ENCODE data around the gene PCCA.

The PCCA gene

GRCh38 chr13:100511466-100511865 is 422.6 kb downstream of the PCCA start:
- H3K36me3 Mint-ChIP-seq (ENCODE audit: low read depth), result peaks cover 2% of the 10 kb centered on the region
- peaks cover 6% of the 10 kb centered on the region for H3K9me3 Mint-ChIP-seq
- H3K27me3 Mint-ChIP-seq (ENCODE audit: low read depth, poor library complexity), result peaks cover 9% of the 10 kb centered on the region
- no peak overlapping the region for H3K27ac Mint-ChIP-seq
- no peak for TF ChIP-seq CTCF (IDR thresholded peaks at IDR 0.05)
- H3K4me1 Mint-ChIP-seq, result peaks cover 83% of the 10 kb centered on the region
- no peak for DNase-seq
- H3K4me3 Mint-ChIP-seq, result no peak overlapping the region

- Mint-ChIP-seq H3K9me3 (peaks cover 4% of the 10 kb centered on the region), H3K27me3 (ENCODE audit: low read depth, poor library complexity) (peaks cover 9% of the 10 kb centered on the region), H3K4me3 (no peak overlapping the region), H3K36me3 (ENCODE audit: low read depth) (no peaks in the 10 kb centered on the region), H3K27ac (no peak overlapping the region), H3K4me1 (peaks cover 87% of the 10 kb centered on the region)
- no peak for DNase-seq
- TF ChIP-seq CTCF (IDR thresholded peaks at IDR 0.05), result no peak
These were observed 423.5 kb downstream of the PCCA start for GRCh38 chr13:100512422-100512821.

GRCh38 chr13:100513171-100513570 is 424.3 kb downstream of the PCCA start:
- Mint-ChIP-seq H3K27ac (no peak overlapping the region), H3K27me3 (ENCODE audit: low read depth, poor library complexity) (peaks cover 9% of the 10 kb centered on the region), H3K4me3 (peak overlapping the region; percentile 5), H3K4me1 (peaks cover 87% of the 10 kb centered on the region), H3K36me3 (ENCODE audit: low read depth) (no peaks in the 10 kb centered on the region), H3K9me3 (no peaks in the 10 kb centered on the region)
- no peak for DNase-seq
- TF ChIP-seq CTCF (IDR thresholded peaks at IDR 0.05), result no peak

GRCh38 chr13:100513987-100514670 is 425.2 kb downstream of the PCCA start:
- H3K36me3 Mint-ChIP-seq (ENCODE audit: low read depth), result no peaks in the 10 kb centered on the region
- no peak for DNase-seq
- H3K4me1 Mint-ChIP-seq, result peaks cover 81% of the 10 kb centered on the region
- peaks cover 9% of the 10 kb centered on the region for H3K27me3 Mint-ChIP-seq (ENCODE audit: low read depth, poor library complexity)
- H3K9me3 Mint-ChIP-seq, result no peaks in the 10 kb centered on the region
- TF ChIP-seq CTCF (IDR thresholded peaks at IDR 0.05), result no peak
- H3K4me3 Mint-ChIP-seq, result no peak overlapping the region
- no peak overlapping the region for H3K27ac Mint-ChIP-seq

- no peaks in the 10 kb centered on the region for H3K9me3 Mint-ChIP-seq
- peak; percentile 85 for DNase-seq
- TF ChIP-seq CTCF (IDR thresholded peaks at IDR 0.05), result peak; percentile 97
- H3K36me3 Mint-ChIP-seq (ENCODE audit: low read depth), result no peaks in the 10 kb centered on the region
- no peak overlapping the region for H3K27ac Mint-ChIP-seq
- H3K4me3 Mint-ChIP-seq, result peak overlapping the region; percentile 28
- H3K27me3 Mint-ChIP-seq (ENCODE audit: low read depth, poor library complexity), result peaks cover 9% of the 10 kb centered on the region
- peaks cover 73% of the 10 kb centered on the region for H3K4me1 Mint-ChIP-seq
These were observed 426.0 kb downstream of the PCCA start for GRCh38 chr13:100514788-100515409.

GRCh38 chr13:100515410-100515800 is 426.5 kb downstream of the PCCA start:
- H3K4me1 Mint-ChIP-seq, result peaks cover 68% of the 10 kb centered on the region
- TF ChIP-seq CTCF (IDR thresholded peaks at IDR 0.05), result no peak
- H3K27me3 Mint-ChIP-seq (ENCODE audit: low read depth, poor library complexity), result peaks cover 9% of the 10 kb centered on the region
- no peak for DNase-seq
- H3K4me3 Mint-ChIP-seq, result no peak overlapping the region
- H3K36me3 Mint-ChIP-seq (ENCODE audit: low read depth), result no peaks in the 10 kb centered on the region
- H3K27ac Mint-ChIP-seq, result no peak overlapping the region
- H3K9me3 Mint-ChIP-seq, result no peaks in the 10 kb centered on the region
